Raji (cell line): ENCODE data around the gene SNAP91.

Source experiments
- POLR2A ChIP-seq: IDR thresholded peaks from 2 replicates; pipeline ENCODE4 v1.6.1; 2011; ENCODE audit warnings: low read depth, low read length, control low read depth; ENCODE audit not compliant: insufficient read depth

Gene SNAP91

GRCh38 chr6:83593395-83593785, 115.5 kb downstream of the SNAP91 start:
- no peak for TF ChIP-seq POLR2A

- TF ChIP-seq POLR2A: no peak
Observed at GRCh38 chr6:83592770-83593394, 116.0 kb downstream of the SNAP91 start.

- no peak for TF ChIP-seq POLR2A
Observed at GRCh38 chr6:83590416-83590815, 118.5 kb downstream of the SNAP91 start.

GRCh38 chr6:83589076-83589475, 119.8 kb downstream of the SNAP91 start:
- no peak for TF ChIP-seq POLR2A

DNA sequence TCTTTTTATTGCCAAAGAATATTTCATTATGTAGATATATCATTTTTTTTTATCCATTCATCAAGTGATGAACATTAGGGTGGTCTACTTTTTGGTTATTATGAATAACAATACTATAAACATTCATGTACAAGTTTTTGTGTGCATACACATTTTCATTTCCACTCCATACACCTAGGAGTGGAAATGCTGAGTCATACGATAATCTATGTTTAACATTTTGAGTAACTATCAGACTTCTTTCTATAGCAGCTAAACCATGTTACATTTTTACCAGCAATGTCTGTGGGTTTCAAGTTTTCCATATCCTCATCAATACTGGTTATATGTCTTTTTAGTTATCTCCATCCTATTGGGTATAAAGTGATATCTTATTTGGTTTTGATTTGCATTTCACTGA, 130.8 kb downstream of the SNAP91 start:
- no peak for TF ChIP-seq POLR2A

GRCh38 chr6:83574783-83575182, 134.1 kb downstream of the SNAP91 start:
- TF ChIP-seq POLR2A: no peak

GRCh38 chr6:83558975-83559374, 149.9 kb downstream of the SNAP91 start:
- no peak for TF ChIP-seq POLR2A

- TF ChIP-seq POLR2A: no peak
Observed at GRCh38 chr6:83556871-83557270, 152.0 kb downstream of the SNAP91 start.

DNA sequence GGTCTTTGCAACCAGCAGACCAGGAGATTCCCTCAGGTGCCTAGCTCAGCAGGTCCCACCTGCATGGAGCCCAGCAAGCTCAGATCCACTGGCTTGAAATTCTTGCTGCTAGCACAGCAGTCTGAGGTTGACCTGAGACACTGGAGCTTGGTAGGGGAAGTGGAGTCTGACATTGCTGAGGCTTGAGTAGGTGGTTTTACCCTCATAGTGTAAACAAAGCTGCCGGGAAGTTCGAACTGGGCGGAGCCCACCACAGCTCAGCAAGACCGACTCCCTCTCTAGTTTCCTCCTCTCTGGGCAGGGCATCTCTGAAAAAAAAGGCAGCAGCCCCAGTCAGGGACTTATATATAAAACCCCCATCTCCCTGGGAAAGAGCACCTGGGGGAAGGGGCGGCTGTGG, 162.3 kb downstream of the SNAP91 start:
- no peak for TF ChIP-seq POLR2A

DNA sequence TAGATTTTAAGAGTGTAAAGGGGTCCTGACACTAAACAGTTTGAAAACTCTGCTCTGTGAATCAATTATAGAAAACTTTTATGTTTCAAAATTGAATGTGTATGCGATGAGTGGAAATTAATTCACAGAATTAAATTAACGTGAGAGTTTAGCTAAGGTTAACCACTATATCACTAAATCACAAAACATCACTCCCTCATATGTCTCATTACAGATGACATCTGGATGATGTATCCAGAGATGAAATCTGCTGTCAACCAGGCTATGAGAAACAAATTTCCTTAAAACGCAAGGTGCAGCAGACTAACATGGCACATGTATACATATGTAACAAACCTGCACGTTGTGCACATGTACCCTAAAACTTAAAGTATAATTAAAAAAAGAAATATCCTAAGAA, 169.2 kb downstream of the SNAP91 start:
- no peak for TF ChIP-seq POLR2A

DNA sequence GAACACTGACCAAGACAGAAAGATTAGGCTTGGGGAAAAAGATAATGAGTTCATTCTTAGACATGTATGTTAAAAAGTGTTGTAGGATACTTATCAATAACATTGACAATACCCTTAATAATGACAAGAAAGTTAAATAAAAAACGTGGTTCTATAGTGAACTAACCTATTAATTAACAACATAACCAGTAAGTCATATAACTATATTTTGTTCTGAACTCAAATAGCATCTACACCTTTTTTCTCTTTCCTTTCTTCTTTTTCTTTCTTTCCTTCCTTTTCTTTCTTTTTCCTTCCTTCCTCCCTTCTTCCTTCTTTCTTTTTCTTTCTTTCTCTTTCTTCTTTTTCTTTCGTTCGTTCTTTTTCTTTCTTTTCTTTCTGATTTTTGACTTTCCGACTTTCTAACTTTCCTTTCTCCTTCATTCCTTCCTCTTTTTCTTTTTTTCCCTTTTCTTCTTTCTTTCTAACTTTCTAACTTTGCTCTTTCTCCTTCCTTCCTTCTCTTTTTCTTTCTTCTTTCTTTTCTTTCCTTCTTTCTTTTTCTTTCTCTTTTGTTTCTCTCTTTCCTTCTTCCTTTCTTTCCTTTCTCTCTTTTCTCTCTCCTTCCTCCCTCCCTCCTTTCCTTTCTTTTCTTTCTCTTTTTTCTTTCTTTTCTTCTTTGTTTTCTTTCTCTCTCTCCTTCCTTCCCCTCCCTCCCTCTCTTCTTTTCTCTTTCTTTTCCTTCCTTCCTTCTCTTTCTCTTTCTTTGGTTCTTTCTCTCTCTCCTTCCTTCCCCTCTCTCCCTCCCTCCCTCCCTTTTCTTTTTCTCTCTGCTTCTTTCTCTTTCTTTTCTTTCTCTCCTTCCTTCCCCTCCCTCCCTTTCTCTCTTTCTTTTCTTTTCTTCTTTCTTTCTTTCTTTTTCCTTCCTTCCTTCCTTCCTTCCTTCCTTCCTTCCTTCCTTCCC, 172.0 kb downstream of the SNAP91 start:
- no peak for TF ChIP-seq POLR2A

- TF ChIP-seq POLR2A: no peak
Observed at GRCh38 chr6:83536034-83536646, 172.8 kb downstream of the SNAP91 start.

DNA sequence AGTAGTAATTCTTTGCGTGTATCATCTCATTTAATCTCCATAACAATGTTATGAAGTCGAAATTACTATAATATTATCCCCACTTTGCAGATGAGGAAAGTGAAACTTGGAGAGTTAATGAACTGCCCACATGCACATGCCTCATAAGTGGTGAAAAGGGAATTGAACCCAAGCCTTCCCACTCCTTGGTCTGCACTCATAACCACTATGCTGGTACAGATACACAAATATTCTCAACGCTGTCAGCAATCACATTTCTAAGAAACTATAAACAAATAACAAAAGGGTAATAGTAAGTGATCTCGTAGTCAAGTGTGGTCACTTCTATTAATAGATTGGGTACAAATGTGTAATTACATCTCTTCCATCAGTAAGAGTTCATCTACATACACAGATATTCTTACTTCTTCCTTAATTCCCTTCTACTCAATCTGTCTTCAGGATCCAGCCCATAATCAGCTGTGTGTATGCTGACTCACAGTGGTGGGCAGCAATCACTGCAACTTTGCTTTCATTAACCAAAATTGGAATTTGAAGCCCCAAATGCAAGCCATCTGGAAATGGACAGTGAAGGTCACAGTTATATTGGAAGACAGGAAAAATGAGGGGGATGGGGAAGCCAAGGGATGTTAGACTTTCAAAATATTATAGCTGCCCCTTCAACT, 190.0 kb downstream of the SNAP91 start:
- TF ChIP-seq POLR2A: no peak

DNA sequence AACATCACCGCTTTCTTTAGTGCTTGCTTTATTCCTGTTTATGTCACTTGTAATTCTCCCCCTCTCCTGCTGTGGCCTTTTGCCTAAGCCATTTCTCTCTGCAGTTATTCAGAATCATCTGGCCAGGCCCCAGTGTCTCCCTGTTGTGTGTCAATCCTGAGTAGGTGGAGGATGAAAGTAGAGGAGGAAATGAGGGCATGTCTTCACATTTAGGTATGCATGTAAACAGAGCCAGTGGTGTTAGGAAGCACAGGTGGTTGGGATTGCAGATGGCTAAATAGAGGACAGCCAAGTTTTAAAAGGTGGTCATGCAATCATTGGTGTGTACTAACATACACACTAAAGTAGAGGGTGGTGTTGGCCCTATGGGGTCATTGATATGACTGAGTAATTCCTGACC, 191.4 kb downstream of the SNAP91 start:
- TF ChIP-seq POLR2A: no peak

GRCh38 chr6:83514866-83515466, 193.9 kb downstream of the SNAP91 start:
- TF ChIP-seq POLR2A: no peak
